ENCODE data around the gene ARID3A. TPM values are rescaled to one million over a fixed set of nuclear protein-coding genes. Genes with fewer than 3 reads are reported as not detected.

The ARID3A gene
- total RNA-seq, 1 experiment from 2014 or later = 116 TPM

- ChIA-PET POLR2A (no interaction called here), CTCF (no interaction called here)
- Mint-ChIP-seq H3K27me3 (ENCODE audit: low read depth) (peaks cover 26% of the 10 kb centered on the region), H3K36me3 (peaks cover 3% of the 10 kb centered on the region; the same call in 1 of the 2 replicates), H3K4me1 (no peaks in the 10 kb centered on the region), H3K27ac (no peak overlapping the region), H3K9me3 (no peaks in the 10 kb centered on the region), H3K4me3 (peak overlapping the region; percentile 62)
- peak; percentile 61 for ATAC-seq
- TF ChIP-seq MAX (CRISPR knock-in tag; IDR thresholded peaks at IDR 0.05) (peak; percentile 57; the same call in 1 of the 2 replicates), RELA (CRISPR knock-in tag; IDR thresholded peaks at IDR 0.05; ENCODE audit: borderline replicate concordance) (peak; percentile 82), E2F4 (CRISPR knock-in tag; IDR thresholded peaks at IDR 0.05; ENCODE audit: borderline replicate concordance, low read depth) (no peak), ZBTB21 (CRISPR knock-in tag; IDR thresholded peaks at IDR 0.05; ENCODE audit: borderline replicate concordance) (no peak), USF1 (CRISPR knock-in tag; IDR thresholded peaks at IDR 0.05) (peak; percentile 65; the same call in 1 of the 2 replicates)
- DNase-seq (ENCODE audit: low spot score) = no peak
Observed at GRCh38 chr19:911197-912033, 14.4 kb upstream of the ARID3A start.

GRCh38 chr19:912181-913079 is 13.4 kb upstream of the ARID3A start:
- H3K9me3 Mint-ChIP-seq = no peaks in the 10 kb centered on the region
- H3K36me3 Mint-ChIP-seq = peaks cover 3% of the 10 kb centered on the region; the same call in 1 of the 2 replicates
- peak overlapping the region; percentile 67 for H3K4me3 Mint-ChIP-seq
- ATAC-seq (no peak), DNase-seq (ENCODE audit: low spot score) (no peak)
- CTCF ChIA-PET = no interaction called here
- H3K27me3 Mint-ChIP-seq (ENCODE audit: low read depth) = peaks cover 31% of the 10 kb centered on the region
- no peak for TF ChIP-seq TCF7 (CRISPR knock-in tag; IDR thresholded peaks at IDR 0.05; ENCODE audit: low read depth)
- TF ChIP-seq NFE2L1 (CRISPR knock-in tag; IDR thresholded peaks at IDR 0.05) = no peak
- TF ChIP-seq ZNF423 (CRISPR knock-in tag; IDR thresholded peaks at IDR 0.05) = peak; percentile 48; the same call in 1 of the 2 replicates
- POLR2A ChIA-PET = no interaction called here
- no peaks in the 10 kb centered on the region for H3K4me1 Mint-ChIP-seq
- no peak overlapping the region for H3K27ac Mint-ChIP-seq

- ChIA-PET POLR2A (no interaction called here), CTCF (no interaction called here)
- DNase-seq (ENCODE audit: low spot score) (peak; percentile 64), ATAC-seq (peak; percentile 43)
- Mint-ChIP-seq H3K4me3 (peak within 1 kb of the TSS; percentile 70), H3K36me3 (peaks cover 3% of the 10 kb centered on the region; the same call in 1 of the 2 replicates), H3K27me3 (ENCODE audit: low read depth) (peaks cover 35% of the 10 kb centered on the region), H3K4me1 (no peaks in the 10 kb centered on the region), H3K9me3 (no peaks in the 10 kb centered on the region), H3K27ac (no peak within 1 kb of the TSS)
- TF ChIP-seq TCF7 (CRISPR knock-in tag; IDR thresholded peaks at IDR 0.05; ENCODE audit: low read depth) (no peak), PRDM15 (CRISPR knock-in tag; IDR thresholded peaks at IDR 0.05) (peak; percentile 83), SP1 (CRISPR knock-in tag; conservative IDR thresholded peaks at IDR 0.05) (peak; percentile 82), ZBTB43 (CRISPR knock-in tag; IDR thresholded peaks at IDR 0.05) (no peak)
Observed at GRCh38 chr19:913080-913748, 12.6 kb upstream of the ARID3A start, which contains the start of gene R3HDM4. R3HDM4 (minus strand) TSS chr19:913219; CDS start chr19:913157, 62 bp downstream.

All from WTC11 (cell line).